ENCODE data around the gene OR10G2.
"Not testable (repeated sequence)": the region's sequence is repeated elsewhere in the genome, so short reads cannot be mapped to it uniquely, and the experiment has no call there.

The OR10G2 gene

GRCh38 chr14:21634840-21635239 is at the start of gene OR10G2:
Gene OR10G2 (minus strand): TSS chr14:21634940. CDS start chr14:21634842, 98 bp downstream.
- no peak for DNase-seq (ENCODE audit: low spot score)

- DNase-seq (ENCODE audit: low spot score), result no peak
These were observed 45.3 kb upstream of the OR10G2 start for GRCh38 chr14:21680072-21680471.

- no peak for DNase-seq (ENCODE audit: low spot score)
These were observed 40.8 kb upstream of the OR10G2 start for GRCh38 chr14:21675566-21675965.

- DNase-seq (ENCODE audit: low spot score), result no peak
These were observed 39.0 kb upstream of the OR10G2 start, which contains the start of gene OR4E1 for GRCh38 chr14:21673718-21674117. Gene OR4E1 (minus strand): TSS chr14:21673818. CDS start chr14:21670935, 2,883 bp downstream.

GRCh38 chr14:21672116-21672515 is 37.4 kb upstream of the OR10G2 start:
- no peak for DNase-seq (ENCODE audit: low spot score)

GRCh38 chr14:21671371-21671770 is 36.6 kb upstream of the OR10G2 start:
- no peak for DNase-seq (ENCODE audit: low spot score)

GRCh38 chr14:21669284-21669683 is 34.5 kb upstream of the OR10G2 start:
- DNase-seq (ENCODE audit: low spot score), result no peak

GRCh38 chr14:21668377-21668776 is 33.6 kb upstream of the OR10G2 start:
- DNase-seq (ENCODE audit: low spot score), result no peak

GRCh38 chr14:21656980-21657379 is 22.2 kb upstream of the OR10G2 start:
- no peak for DNase-seq (ENCODE audit: low spot score)

GRCh38 chr14:21654215-21654614 is 19.5 kb upstream of the OR10G2 start:
- DNase-seq (ENCODE audit: low spot score), result no peak

- no peak for DNase-seq (ENCODE audit: low spot score)
These were observed 18.7 kb upstream of the OR10G2 start, which contains the start of gene OR4E2 for GRCh38 chr14:21653331-21653885. Gene OR4E2 (plus strand): TSS chr14:21653835. CDS start chr14:21665083, 11,248 bp downstream.

- DNase-seq (ENCODE audit: low spot score), result no peak
These were observed 17.6 kb upstream of the OR10G2 start for GRCh38 chr14:21652209-21652808.

- no peak for DNase-seq (ENCODE audit: low spot score)
These were observed 12.6 kb upstream of the OR10G2 start for GRCh38 chr14:21647380-21647779.

GRCh38 chr14:21643407-21643806 is 8.7 kb upstream of the OR10G2 start:
- no peak for DNase-seq (ENCODE audit: low spot score)

- DNase-seq (ENCODE audit: low spot score), result no peak
These were observed 7.9 kb upstream of the OR10G2 start for GRCh38 chr14:21642683-21643082.

GRCh38 chr14:21631084-21631483 is 3.7 kb downstream of the OR10G2 start:
- no peak for DNase-seq (ENCODE audit: low spot score)

- DNase-seq (ENCODE audit: low spot score), result not testable (repeated sequence)
These were observed 4.2 kb downstream of the OR10G2 start for GRCh38 chr14:21630503-21630902.

GRCh38 chr14:21626491-21627230 is 8.1 kb downstream of the OR10G2 start:
- no peak for DNase-seq (ENCODE audit: low spot score)

- DNase-seq (ENCODE audit: low spot score), result no peak
These were observed 17.1 kb downstream of the OR10G2 start for GRCh38 chr14:21617614-21618013.

GRCh38 chr14:21614240-21614639 is 20.5 kb downstream of the OR10G2 start:
- DNase-seq (ENCODE audit: low spot score), result no peak

- no peak for DNase-seq (ENCODE audit: low spot score)
These were observed 22.4 kb downstream of the OR10G2 start for GRCh38 chr14:21612324-21612723.

- not testable (repeated sequence) for DNase-seq (ENCODE audit: low spot score)
These were observed 32.6 kb downstream of the OR10G2 start for GRCh38 chr14:21602181-21602580.

- no peak for DNase-seq (ENCODE audit: low spot score)
These were observed 45.4 kb downstream of the OR10G2 start for GRCh38 chr14:21589317-21589716.

Measured in GM03348 (cell line).